GM19193 (cell line): ENCODE results near the gene SAMD8.

ENCODE experiments used
- POLR2A ChIP-seq: IDR thresholded peaks from 4 replicates; pipeline ENCODE4 v1.6.1; 2011; ENCODE audit not compliant: insufficient read depth, insufficient read length; ENCODE audit errors: extremely low read depth

The SAMD8 gene

GRCh38 chr10:75099952-75100763, 11.3 kb upstream of the SAMD8 start:
- no peak for TF ChIP-seq POLR2A

- TF ChIP-seq POLR2A = no peak
Observed at GRCh38 chr10:75100764-75101291, 10.6 kb upstream of the SAMD8 start.

- no peak for TF ChIP-seq POLR2A
Observed at GRCh38 chr10:75101416-75102251, 9.8 kb upstream of the SAMD8 start.

GRCh38 chr10:75102830-75103673, 8.4 kb upstream of the SAMD8 start:
- TF ChIP-seq POLR2A = no peak

GRCh38 chr10:75103881-75104686, 7.4 kb upstream of the SAMD8 start:
- no peak for TF ChIP-seq POLR2A

GRCh38 chr10:75104842-75105241, 6.6 kb upstream of the SAMD8 start:
- TF ChIP-seq POLR2A = no peak

- TF ChIP-seq POLR2A = no peak
Observed at GRCh38 chr10:75105576-75106197, 5.8 kb upstream of the SAMD8 start.

GRCh38 chr10:75106242-75106641, 5.2 kb upstream of the SAMD8 start:
- TF ChIP-seq POLR2A = no peak

GRCh38 chr10:75107756-75108683, 3.4 kb upstream of the SAMD8 start:
- no peak for TF ChIP-seq POLR2A

GRCh38 chr10:75108684-75109458, 2.6 kb upstream of the SAMD8 start:
- TF ChIP-seq POLR2A = no peak

GRCh38 chr10:75109459-75109778, 2.0 kb upstream of the SAMD8 start:
- TF ChIP-seq POLR2A = no peak

GRCh38 chr10:75110006-75110632, 1.3 kb upstream of the SAMD8 start:
- TF ChIP-seq POLR2A = no peak
